T-helper 1 cell treated with Interleukin-12 subunit alpha and Interleukin-12 subunit beta and Interleukin-4 antibody, amounts not matched to agents 30 μg/mL and 1 μg/mL, for 36 hours (primary cell): ENCODE data around the gene CMYA5.
A peak's percentile ranks its signal among the peaks of the same experiment; 100 is the strongest.

Source experiments
- H3K27ac Mint-ChIP-seq: one replicate; pipeline ENCODE4 v1.8.0; 2021; ENCODE audit warnings: mild to moderate bottlenecking, mixed read lengths
- H3K27me3 Mint-ChIP-seq: one replicate; pipeline ENCODE4 v1.8.0; 2021; ENCODE audit warnings: low read depth, mixed read lengths
- H3K36me3 Mint-ChIP-seq: one replicate; pipeline ENCODE4 v1.8.0; 2021; ENCODE audit warnings: low read depth, mixed read lengths
- H3K4me1 Mint-ChIP-seq: one replicate; pipeline ENCODE4 v1.8.0; 2021; ENCODE audit warnings: low read depth, mixed read lengths
- H3K4me3 Mint-ChIP-seq: one replicate; pipeline ENCODE4 v1.8.0; 2021; ENCODE audit warnings: mild to moderate bottlenecking, moderate library complexity, mixed read lengths
- H3K9me3 Mint-ChIP-seq: one replicate; pipeline ENCODE4 v1.8.0; 2021; ENCODE audit warnings: mixed read lengths

CMYA5 gene

GRCh38 chr5:79720096-79720495, 30.5 kb downstream of the CMYA5 start:
- H3K27me3 Mint-ChIP-seq: peaks cover 6% of the 10 kb centered on the region
- peaks cover 24% of the 10 kb centered on the region for H3K9me3 Mint-ChIP-seq
- H3K36me3 Mint-ChIP-seq: peaks cover 9% of the 10 kb centered on the region
- H3K4me3 Mint-ChIP-seq: no peak overlapping the region
- no peaks in the 10 kb centered on the region for H3K4me1 Mint-ChIP-seq
- no peak overlapping the region for H3K27ac Mint-ChIP-seq

DNA sequence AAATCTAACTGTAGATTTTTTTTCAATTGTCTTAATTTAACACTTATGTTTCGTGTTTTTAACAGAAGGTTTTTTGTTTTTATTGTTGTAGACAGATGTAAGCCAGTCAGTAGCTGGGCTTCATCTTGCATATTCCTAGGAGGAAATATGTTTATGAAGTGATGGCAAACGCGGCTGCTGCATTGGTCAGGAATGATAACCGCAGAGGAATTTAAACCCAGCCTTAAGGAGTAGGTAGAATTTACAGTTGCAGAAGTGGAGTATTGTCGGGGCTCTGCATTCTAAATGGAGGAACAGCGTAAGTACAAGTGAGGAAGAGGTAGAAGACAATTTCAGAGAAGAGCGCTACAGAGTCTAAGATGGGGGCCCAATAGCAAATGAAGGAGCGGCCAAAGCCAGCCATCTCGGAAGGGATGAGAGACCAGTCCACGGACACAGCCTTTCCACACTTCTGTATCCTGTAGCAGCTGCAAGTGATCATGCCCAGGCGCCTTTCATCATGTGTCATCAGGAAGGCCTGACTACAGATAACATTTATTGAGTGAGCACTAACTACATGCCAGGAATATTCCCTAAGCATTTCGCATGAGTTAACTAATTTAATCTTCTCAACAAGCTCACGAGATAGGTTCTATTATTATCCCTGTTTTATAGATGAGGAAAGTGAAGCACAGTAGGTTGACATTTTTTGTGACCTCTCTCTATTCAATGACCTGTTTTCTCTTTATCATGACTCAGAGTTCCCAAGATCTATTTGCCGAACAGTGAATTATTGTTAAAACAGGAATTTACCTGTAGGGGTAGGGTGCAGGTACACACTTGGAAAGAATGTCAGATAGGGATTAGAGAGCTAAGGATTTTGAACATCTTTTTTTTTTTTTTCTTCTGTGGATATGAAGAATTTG, 38.1 kb downstream of the CMYA5 start:
- H3K9me3 Mint-ChIP-seq: no peaks in the 10 kb centered on the region
- peaks cover 51% of the 10 kb centered on the region for H3K27me3 Mint-ChIP-seq
- no peak overlapping the region for H3K4me3 Mint-ChIP-seq
- peaks cover 6% of the 10 kb centered on the region for H3K36me3 Mint-ChIP-seq
- no peak overlapping the region for H3K27ac Mint-ChIP-seq
- H3K4me1 Mint-ChIP-seq: peaks cover 14% of the 10 kb centered on the region

DNA sequence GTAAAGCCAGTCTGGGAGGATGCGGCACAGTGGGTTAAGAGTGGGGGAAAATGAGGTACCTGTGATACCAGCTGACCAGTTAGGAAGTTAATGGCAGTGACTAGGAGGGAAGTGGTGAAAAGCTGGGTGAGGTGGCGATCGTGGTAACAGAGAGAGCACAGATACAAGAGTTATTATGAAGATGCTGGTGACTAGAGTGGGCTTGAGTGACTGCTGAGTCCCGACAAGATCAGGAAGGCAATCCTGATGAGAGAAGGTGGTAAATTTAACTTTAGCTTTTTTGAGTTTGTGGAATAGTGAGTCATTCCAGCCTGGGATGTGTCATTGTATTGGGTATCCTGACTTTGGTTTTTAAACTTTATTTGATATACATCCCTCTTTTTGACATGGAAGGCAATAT, 38.8 kb downstream of the CMYA5 start:
- Mint-ChIP-seq H3K27me3 (peaks cover 58% of the 10 kb centered on the region), H3K9me3 (no peaks in the 10 kb centered on the region), H3K27ac (no peak overlapping the region)

GRCh38 chr5:79729679-79730078, 40.0 kb downstream of the CMYA5 start:
- H3K27me3 Mint-ChIP-seq: peaks cover 71% of the 10 kb centered on the region
- H3K27ac Mint-ChIP-seq: no peak overlapping the region
- no peaks in the 10 kb centered on the region for H3K9me3 Mint-ChIP-seq
- peaks cover 11% of the 10 kb centered on the region for H3K36me3 Mint-ChIP-seq
- H3K4me1 Mint-ChIP-seq: peaks cover 14% of the 10 kb centered on the region
- H3K4me3 Mint-ChIP-seq: no peak overlapping the region

More for the DNA sequence above, 38.8 kb downstream of the CMYA5 start:
- Mint-ChIP-seq H3K4me1 (peaks cover 14% of the 10 kb centered on the region), H3K4me3 (no peak overlapping the region), H3K36me3 (peaks cover 8% of the 10 kb centered on the region)

DNA sequence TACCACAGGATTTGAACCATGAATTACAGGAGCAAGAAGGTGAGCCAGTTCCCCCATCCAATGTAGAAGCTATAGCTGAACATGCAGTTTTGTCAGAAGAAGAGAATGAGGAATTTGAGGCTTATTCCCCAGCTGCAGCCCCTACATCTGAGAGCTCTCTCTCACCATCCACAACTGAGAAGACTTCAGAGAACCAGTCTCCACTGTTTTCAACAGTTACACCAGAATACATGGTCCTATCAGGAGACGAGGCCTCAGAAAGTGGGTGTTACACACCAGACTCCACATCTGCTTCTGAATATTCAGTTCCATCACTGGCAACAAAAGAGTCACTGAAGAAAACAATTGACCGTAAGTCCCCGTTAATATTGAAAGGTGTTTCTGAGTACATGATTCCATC, 40.9 kb downstream of the CMYA5 start:
- H3K36me3 Mint-ChIP-seq: peaks cover 11% of the 10 kb centered on the region
- H3K9me3 Mint-ChIP-seq: no peaks in the 10 kb centered on the region
- H3K27ac Mint-ChIP-seq: no peak overlapping the region
- H3K27me3 Mint-ChIP-seq: peaks cover 80% of the 10 kb centered on the region
- peaks cover 15% of the 10 kb centered on the region for H3K4me1 Mint-ChIP-seq
- no peak overlapping the region for H3K4me3 Mint-ChIP-seq

- Mint-ChIP-seq H3K9me3 (no peaks in the 10 kb centered on the region), H3K36me3 (peaks cover 11% of the 10 kb centered on the region), H3K27ac (no peak overlapping the region), H3K4me1 (peaks cover 27% of the 10 kb centered on the region), H3K27me3 (peaks cover 89% of the 10 kb centered on the region), H3K4me3 (no peak overlapping the region)
These were observed 42.1 kb downstream of the CMYA5 start for GRCh38 chr5:79731775-79732174.

DNA sequence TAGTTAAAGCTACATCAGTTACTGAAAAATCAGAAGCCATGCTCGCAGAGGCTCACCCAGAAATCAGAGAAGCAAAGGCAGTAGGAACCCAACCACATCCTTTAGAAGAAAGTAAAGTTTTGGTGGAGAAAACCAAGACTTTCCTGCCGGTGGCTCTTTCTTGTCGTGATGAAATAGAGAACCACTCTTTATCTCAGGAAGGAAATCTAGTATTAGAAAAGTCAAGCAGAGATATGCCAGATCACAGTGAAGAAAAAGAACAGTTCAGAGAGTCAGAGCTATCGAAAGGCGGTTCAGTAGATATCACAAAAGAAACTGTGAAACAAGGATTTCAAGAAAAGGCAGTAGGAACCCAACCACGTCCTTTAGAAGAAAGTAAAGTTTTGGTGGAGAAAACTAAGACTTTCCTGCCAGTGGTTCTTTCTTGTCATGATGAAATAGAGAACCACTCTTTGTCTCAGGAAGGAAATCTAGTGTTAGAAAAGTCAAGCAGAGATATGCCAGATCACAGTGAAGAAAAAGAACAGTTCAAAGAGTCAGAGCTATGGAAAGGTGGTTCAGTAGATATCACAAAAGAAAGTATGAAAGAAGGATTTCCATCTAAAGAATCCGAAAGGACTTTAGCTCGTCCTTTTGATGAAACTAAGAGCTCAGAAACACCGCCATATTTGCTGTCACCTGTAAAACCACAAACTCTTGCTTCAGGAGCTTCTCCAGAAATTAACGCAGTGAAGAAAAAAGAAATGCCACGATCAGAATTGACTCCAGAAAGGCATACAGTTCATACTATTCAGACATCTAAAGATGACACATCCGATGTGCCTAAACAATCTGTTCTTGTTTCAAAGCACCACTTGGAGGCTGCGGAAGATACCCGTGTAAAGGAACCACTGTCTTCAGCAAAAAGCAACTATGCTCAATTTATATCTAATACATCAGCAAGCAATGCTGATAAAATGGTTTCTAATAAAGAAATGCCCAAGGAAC, 47.2 kb downstream of the CMYA5 start:
- peaks cover 28% of the 10 kb centered on the region for H3K4me1 Mint-ChIP-seq
- H3K36me3 Mint-ChIP-seq: peaks cover 7% of the 10 kb centered on the region
- peaks cover 68% of the 10 kb centered on the region for H3K27me3 Mint-ChIP-seq
- H3K9me3 Mint-ChIP-seq: no peaks in the 10 kb centered on the region
- H3K4me3 Mint-ChIP-seq: peak overlapping the region; percentile 73
- H3K27ac Mint-ChIP-seq: peak overlapping the region; percentile 7

DNA sequence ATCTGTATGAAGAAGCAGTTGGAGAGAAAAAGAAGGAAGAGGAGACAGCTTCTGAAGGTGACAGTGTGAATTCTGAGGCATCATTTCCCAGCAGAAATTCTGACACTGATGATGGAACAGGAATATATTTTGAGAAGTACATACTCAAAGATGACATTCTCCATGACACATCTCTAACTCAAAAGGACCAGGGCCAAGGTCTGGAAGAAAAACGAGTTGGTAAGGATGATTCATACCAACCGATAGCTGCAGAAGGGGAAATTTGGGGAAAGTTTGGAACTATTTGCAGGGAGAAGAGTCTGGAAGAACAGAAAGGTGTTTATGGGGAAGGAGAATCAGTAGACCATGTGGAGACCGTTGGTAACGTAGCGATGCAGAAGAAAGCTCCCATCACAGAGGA, 48.7 kb downstream of the CMYA5 start:
- Mint-ChIP-seq H3K4me3 (no peak overlapping the region), H3K27me3 (peaks cover 58% of the 10 kb centered on the region), H3K9me3 (no peaks in the 10 kb centered on the region), H3K36me3 (peaks cover 3% of the 10 kb centered on the region), H3K4me1 (peaks cover 27% of the 10 kb centered on the region), H3K27ac (no peak overlapping the region)

- Mint-ChIP-seq H3K27ac (no peak overlapping the region), H3K9me3 (no peaks in the 10 kb centered on the region), H3K4me3 (no peak overlapping the region), H3K36me3 (no peaks in the 10 kb centered on the region), H3K4me1 (peaks cover 5% of the 10 kb centered on the region), H3K27me3 (peaks cover 24% of the 10 kb centered on the region)
These were observed 53.0 kb downstream of the CMYA5 start for GRCh38 chr5:79742549-79743136.

DNA sequence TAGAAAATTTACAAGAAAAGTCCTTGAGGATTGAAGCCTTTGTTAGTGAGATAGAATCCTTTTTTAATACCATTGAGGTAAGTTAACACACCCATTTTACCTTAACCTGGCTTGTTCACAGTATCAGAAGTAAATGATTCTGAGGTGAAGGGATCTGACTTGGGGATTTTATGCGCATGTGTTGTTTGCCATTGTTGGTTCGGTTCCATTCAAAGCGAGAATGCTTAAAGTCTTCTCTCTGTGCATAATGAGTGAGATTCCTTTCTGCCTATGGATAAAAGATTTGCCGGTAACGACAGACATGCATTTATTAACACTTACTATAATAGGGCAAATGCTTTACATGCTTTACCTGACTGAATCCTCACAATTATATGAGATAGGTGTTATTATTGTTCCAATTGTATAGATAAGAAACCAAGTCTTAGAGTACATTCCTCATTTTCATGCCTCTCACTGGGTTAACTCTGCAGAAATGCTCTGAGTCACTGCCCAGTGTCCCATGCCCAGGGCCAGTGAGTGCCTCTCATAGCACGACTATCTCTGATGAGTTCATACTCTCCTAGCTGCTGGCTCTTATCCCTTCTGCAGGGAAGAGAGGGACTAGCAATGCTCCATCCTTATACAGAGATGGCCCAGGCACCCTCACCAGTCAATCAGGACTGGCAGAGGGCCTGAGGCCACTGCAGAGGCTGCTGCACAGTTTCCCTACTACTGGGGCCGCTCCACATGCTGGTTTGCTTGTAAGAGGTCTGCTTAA, 54.4 kb downstream of the CMYA5 start:
- Mint-ChIP-seq H3K27me3 (peaks cover 12% of the 10 kb centered on the region), H3K9me3 (no peaks in the 10 kb centered on the region)

GRCh38 chr5:79745255-79745654, 55.6 kb downstream of the CMYA5 start:
- H3K27ac Mint-ChIP-seq: no peak overlapping the region
- no peak overlapping the region for H3K4me3 Mint-ChIP-seq

More for the DNA sequence above, 54.4 kb downstream of the CMYA5 start:
- Mint-ChIP-seq H3K27ac (no peak overlapping the region), H3K36me3 (no peaks in the 10 kb centered on the region), H3K4me3 (no peak overlapping the region), H3K4me1 (no peaks in the 10 kb centered on the region)

DNA sequence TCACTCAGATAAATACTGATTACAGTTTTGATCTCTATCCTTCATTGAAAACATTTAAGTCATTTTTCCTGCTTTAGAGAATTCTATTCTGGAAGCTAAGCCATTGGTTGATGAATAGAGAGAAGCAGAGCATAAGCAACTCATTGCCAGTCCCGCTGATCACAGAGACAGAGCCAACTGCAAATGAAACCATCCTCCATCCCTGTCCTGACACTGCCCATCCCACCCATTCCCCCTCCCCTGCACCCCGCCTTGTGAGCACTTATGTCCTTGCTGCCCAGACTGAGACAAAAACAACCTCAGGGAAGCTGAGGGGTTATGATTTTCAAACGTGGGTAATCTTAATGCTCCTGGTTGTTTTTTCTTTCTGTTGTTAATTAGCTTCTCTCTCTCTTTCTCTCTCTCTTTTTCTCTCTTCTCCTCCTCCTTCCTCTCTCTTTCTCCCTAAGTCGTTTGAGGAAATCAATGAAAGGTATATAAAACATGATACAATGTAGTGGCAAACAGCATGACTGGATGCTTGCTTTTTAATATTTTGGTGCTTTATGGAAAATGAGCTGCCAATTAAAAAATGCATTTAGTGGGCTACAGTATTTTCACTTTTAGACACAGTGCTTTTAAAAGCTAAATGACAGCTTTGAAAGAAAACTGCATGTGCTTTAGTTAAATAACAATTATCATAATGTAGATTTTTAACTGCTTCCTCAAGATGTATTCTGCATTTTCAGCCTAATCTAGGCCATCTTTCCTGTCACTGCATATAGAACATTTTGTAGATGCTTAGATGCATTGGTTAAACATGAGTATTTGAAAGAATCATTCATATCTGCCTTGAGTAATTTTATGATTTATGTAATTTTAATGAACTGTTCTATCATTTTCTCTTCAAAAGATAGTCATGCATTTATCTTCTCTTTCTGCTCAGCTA, 57.3 kb downstream of the CMYA5 start:
- Mint-ChIP-seq H3K4me1 (no peaks in the 10 kb centered on the region), H3K9me3 (no peaks in the 10 kb centered on the region), H3K4me3 (no peak overlapping the region), H3K36me3 (no peaks in the 10 kb centered on the region), H3K27me3 (peaks cover 21% of the 10 kb centered on the region), H3K27ac (no peak overlapping the region)

More at GRCh38 chr5:79745255-79745654, 55.6 kb downstream of the CMYA5 start:
- H3K27me3 Mint-ChIP-seq: peaks cover 11% of the 10 kb centered on the region
- no peaks in the 10 kb centered on the region for H3K36me3 Mint-ChIP-seq
- H3K4me1 Mint-ChIP-seq: no peaks in the 10 kb centered on the region
- H3K9me3 Mint-ChIP-seq: no peaks in the 10 kb centered on the region
